Limb (tissue), 2 donors: ENCODE data around the gene PDE4A.
"Not testable (repeated sequence)": the region's sequence is repeated elsewhere in the genome, so short reads cannot be mapped to it uniquely, and the experiment has no call there.

Experiments
- DNase-seq, 2 donors: peaks; one replicate each; pipeline ENCODE4 v3.0.0-alpha.2; 2016; ENCODE audit errors: extremely low spot score in 2 of 2

Gene PDE4A

GRCh38 chr19:10424011-10424637, 3.8 kb downstream of the PDE4A start:
- DNase-seq: peak; percentile 62 to 87

GRCh38 chr19:10427169-10427568, 6.8 kb downstream of the PDE4A start:
- no peak for DNase-seq

GRCh38 chr19:10428996-10429381, 8.7 kb downstream of the PDE4A start:
- no peak for DNase-seq

GRCh38 chr19:10430505-10431253, 10.3 kb downstream of the PDE4A start:
- no peak for DNase-seq

GRCh38 chr19:10431254-10431942, 11.1 kb downstream of the PDE4A start:
- DNase-seq: no peak

- DNase-seq: peak in 1 of 2 donors; percentile 61
These were observed 11.8 kb downstream of the PDE4A start for GRCh38 chr19:10431943-10432735.

- no peak for DNase-seq
These were observed 12.4 kb downstream of the PDE4A start for GRCh38 chr19:10432736-10433130.

GRCh38 chr19:10433131-10433536, 12.8 kb downstream of the PDE4A start:
- no peak for DNase-seq

GRCh38 chr19:10439588-10439987, 19.2 kb downstream of the PDE4A start:
- DNase-seq: no peak

GRCh38 chr19:10442698-10443097, 22.4 kb downstream of the PDE4A start:
- DNase-seq: no peak

GRCh38 chr19:10449037-10449436, 28.7 kb downstream of the PDE4A start:
- DNase-seq: no peak

GRCh38 chr19:10450191-10450852, 30.0 kb downstream of the PDE4A start:
- no peak for DNase-seq

GRCh38 chr19:10450853-10451609, 30.7 kb downstream of the PDE4A start:
- DNase-seq: no peak

- DNase-seq: no peak
These were observed 32.6 kb downstream of the PDE4A start for GRCh38 chr19:10452726-10453618.

GRCh38 chr19:10453852-10454251, 33.5 kb downstream of the PDE4A start:
- DNase-seq: no peak

- peak in 1 of 2 donors; percentile 71 for DNase-seq
These were observed 33.9 kb downstream of the PDE4A start for GRCh38 chr19:10454267-10454666.

- not testable (repeated sequence) for DNase-seq
These were observed 38.4 kb downstream of the PDE4A start for GRCh38 chr19:10458733-10459132.

- no peak for DNase-seq
These were observed 40.3 kb downstream of the PDE4A start for GRCh38 chr19:10460714-10461046.
